HFF-Myc (cell line): ENCODE data around the gene GAGE10.

Source experiments
- DNase-seq: peaks from one replicate; pipeline ENCODE4 v3.0.0-alpha.2; 2011; ENCODE audit warnings: low read depth; ENCODE audit errors: extremely low read depth
- H3K4me3 ChIP-seq: replicated peaks from 2 replicates; pipeline ENCODE4 v1.5.1; 2011; ENCODE audit warnings: low read depth, mild to moderate bottlenecking, control low read depth, low read length
- CTCF ChIP-seq: IDR thresholded peaks from 2 replicates; pipeline ENCODE4 v1.5.1; 2012; ENCODE audit warnings: mild to moderate bottlenecking, low read depth, low read length, control low read depth; ENCODE audit errors: missing control alignments

GAGE10 gene

GRCh38 chrX:49269010-49269766 lies 34.3 kb upstream of the GAGE10 start:
- no peak for TF ChIP-seq CTCF
- DNase-seq, result peak; percentile 89
- H3K4me3 ChIP-seq, result peak overlapping the region; percentile 49

- peak within 1 kb of the TSS; percentile 49 for H3K4me3 ChIP-seq
- TF ChIP-seq CTCF, result no peak
- DNase-seq, result no peak
Measured at GRCh38 chrX:49269767-49270248, 33.6 kb upstream of the GAGE10 start, which contains the start of gene PPP1R3F. Gene PPP1R3F, plus strand, starts transcription at chrX:49269793. Its CDS starts 77 bp downstream, at chrX:49269870.

GRCh38 chrX:49270249-49270921 lies 33.1 kb upstream of the GAGE10 start:
- DNase-seq, result no peak
- no peak for TF ChIP-seq CTCF
- peak overlapping the region; percentile 49 for H3K4me3 ChIP-seq

- DNase-seq, result no peak
- H3K4me3 ChIP-seq, result no peak overlapping the region
- no peak for TF ChIP-seq CTCF
Measured at GRCh38 chrX:49271341-49271740, 32.1 kb upstream of the GAGE10 start.

GRCh38 chrX:49272421-49272820 lies 31.0 kb upstream of the GAGE10 start:
- H3K4me3 ChIP-seq, result no peak overlapping the region
- no peak for TF ChIP-seq CTCF
- DNase-seq, result no peak

GRCh38 chrX:49273181-49273727 lies 30.2 kb upstream of the GAGE10 start:
- TF ChIP-seq CTCF, result no peak
- DNase-seq, result no peak
- H3K4me3 ChIP-seq, result no peak overlapping the region
